Stimulated activated naive CD4-positive, alpha-beta T cell (primary cell): ENCODE measurements around the gene PAQR7.

Experiments
- DNase-seq, 6 experiments: peaks; one replicate each; lab custom pipeline; 2025; lab: John Stamatoyannopoulos, UW

The PAQR7 gene

DNA sequence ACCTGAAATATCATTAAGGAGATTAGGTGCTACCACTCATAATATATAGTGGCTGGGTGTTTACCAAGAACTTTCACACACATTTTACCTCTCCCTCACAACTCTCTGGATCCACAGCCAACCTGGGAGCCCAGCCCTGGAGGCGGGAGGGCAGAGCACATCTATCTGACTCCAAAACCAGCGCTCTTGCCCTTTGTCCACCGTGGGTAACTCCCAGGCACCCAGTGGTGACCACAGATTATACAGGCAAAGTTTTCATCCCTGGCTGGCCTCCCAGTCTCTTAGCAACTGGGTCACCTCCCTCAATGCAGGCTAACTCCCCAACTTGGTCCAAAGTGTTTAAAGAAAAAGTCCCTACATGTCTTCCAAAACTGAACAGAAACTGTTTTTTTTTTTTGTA is 2.4 kb downstream of the PAQR7 start:
- no peak for DNase-seq

GRCh38 chr1:25872713-25873112 is 2.8 kb downstream of the PAQR7 start:
- DNase-seq, result no peak

DNA sequence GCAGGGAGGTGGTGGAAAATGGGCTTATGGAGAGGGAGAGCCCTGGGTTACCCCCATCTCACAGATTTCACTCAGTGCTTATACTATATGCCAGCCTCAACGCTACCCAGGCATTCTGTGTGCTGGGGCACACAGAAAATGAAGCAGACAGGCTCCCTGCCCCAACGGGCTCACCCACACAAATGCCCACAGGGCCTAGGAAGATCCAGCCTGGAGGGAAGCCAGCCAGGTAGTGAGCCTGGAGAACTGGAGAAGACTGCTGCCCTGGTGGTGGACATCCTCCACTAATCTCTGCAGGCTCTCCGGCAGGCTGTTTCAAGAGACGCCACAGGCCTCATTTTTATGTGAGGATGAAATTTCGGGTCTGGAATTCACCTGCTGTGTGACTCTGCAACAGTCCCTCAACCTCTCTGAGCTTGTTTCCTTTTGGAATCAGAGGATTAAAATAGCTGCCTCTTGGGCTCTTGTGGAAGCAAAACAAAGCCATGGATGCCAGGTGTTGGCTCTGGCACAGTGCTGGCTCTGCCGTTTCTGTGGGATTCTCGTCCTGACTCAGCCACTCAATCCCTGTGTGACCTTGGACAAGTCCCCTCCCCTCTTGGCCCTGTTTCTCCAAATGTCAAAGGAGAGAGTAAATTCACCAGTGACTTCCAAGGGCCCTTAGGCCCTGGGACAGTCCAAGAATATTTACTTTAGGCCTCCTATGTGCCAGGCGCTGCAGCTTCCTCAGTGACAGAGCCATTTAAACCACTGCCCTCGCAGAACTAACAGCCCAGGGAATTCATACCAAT is 3.6 kb downstream of the PAQR7 start:
- no peak for DNase-seq

- no peak for DNase-seq
Observed at GRCh38 chr1:25871086-25871703, 4.3 kb downstream of the PAQR7 start.

GRCh38 chr1:25870614-25871013 is 4.9 kb downstream of the PAQR7 start:
- no peak for DNase-seq

DNA sequence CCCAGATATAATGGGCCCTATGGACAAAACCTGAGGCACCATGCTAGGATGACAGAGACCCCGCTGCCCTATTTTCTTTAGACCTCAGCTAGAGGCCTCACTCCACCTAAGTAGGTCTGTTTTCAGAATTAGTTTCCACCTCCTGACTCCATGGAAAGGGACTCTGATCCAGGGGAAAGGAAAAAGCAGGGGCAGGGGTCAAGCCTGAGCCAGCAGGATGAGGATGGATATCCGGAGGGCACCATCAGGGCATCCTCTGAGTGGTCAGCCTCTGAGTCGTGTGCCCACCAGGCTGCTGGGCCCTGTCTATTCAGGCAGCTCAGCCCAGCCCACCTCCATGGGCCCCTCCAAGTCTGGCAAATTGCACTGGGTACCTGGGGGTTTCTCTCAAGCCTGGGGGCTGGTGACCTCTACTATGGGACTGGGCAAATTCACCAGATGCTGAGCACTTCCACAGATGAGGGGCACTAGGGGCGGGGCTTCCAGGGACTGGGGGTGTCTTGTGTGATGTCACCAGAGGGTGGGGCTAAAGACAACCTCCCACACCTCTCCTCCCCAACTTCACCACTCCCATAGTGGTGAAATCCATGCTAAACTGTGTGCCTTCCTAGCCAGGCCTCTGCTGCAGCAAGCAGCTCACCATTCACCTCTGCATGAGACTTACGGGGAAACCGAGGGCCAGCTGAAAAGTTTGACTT is 5.5 kb downstream of the PAQR7 start:
- DNase-seq, result no peak

DNA sequence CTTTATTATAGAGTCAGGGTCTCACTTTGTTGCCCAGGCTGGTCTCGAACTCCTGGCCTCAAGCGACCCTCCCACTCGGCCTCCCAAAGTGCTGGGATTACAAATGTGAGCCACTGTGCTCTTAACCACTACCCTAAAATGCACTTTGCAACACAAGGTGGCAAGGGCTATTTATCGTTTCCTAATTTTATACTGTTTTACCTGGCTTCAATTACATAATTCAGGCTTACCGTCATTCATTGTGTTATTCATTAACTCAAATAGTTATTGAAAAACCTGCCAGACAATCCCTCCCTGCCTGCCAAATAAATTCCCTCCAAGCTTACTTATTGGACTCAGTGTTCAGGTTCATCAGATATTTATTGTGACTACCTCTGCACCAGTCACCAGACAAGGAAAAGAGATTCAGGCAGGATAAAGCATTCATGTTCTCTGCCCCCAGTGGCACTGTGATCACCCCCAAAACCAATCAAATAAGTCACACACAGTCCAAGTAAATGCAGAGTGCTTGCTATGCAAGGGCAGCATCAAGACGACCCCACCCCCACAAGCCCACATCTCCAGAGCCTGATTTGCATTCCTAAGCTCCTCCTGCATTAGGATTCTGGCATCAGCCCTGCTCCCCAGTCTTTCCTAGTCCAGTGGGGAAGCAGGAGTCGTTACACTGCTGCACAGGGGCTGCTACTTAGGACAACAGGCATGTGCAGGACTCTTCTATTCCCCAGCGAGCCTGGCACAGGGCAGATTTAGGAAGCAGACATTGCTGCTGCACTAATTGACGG is 8.1 kb downstream of the PAQR7 start:
- no peak for DNase-seq

GRCh38 chr1:25866288-25866687 is 9.2 kb downstream of the PAQR7 start:
- DNase-seq, result no peak

GRCh38 chr1:25864434-25864833 is 11.1 kb downstream of the PAQR7 start:
- DNase-seq, result no peak

GRCh38 chr1:25863486-25864262 is 11.8 kb downstream of the PAQR7 start:
- DNase-seq, result no peak

- DNase-seq, result no peak
Observed at GRCh38 chr1:25862785-25863485, 12.6 kb downstream of the PAQR7 start.

DNA sequence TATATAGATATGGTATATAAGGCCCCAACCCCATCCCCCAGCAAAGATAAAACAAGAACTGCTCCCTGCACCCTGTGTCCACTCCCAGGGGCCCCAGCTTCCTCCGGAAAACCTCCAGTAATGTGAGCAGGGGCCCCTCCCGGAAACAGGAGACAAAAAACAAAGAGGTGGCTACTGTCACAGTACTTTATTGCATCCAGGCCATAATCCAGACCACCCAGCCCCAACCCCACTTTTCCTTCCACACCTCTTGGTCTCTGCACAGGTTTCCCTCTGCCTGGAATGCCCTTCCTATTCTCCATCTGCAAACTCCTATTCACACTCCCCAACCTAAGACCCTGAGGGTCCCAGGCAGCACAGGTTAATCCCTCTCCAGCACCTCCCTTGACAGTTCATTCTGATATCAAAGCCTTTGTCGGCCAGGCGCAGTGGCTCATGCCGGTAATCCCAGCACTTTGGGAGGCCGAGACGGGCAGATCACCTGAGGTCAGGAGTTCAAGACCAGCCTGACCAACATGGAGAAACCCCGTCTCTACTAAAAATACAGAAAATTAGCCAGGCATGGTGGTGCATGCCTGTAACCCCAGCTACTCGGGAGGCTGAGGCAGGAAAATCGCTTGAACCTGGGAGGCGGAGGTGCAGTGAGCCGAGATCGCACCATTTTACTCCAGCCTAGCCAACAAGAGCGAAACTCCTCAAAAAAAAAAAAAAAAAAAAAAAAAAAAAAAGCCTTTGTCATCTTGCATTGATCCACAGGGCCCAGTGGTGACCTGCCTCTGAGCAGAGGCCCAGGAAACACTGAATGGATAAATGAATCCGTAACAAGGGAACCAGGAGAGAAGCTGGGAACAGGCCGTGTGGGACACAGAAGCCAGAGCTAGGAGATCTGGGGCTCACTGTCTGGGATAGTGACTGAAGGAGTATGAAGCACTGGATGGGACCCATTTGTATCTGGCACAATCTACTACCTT is 13.9 kb downstream of the PAQR7 start:
- DNase-seq, result no peak

GRCh38 chr1:25858906-25859789 is 16.4 kb downstream of the PAQR7 start, which contains the start of gene AUNIP:
Gene AUNIP, minus strand, starts transcription at chr1:25859457. Its CDS starts 100 bp downstream, at chr1:25859357.
- peak; percentile 80 to 90 (median 86) for DNase-seq

- no peak for DNase-seq
Observed at GRCh38 chr1:25858494-25858893, 17.0 kb downstream of the PAQR7 start.

GRCh38 chr1:25856856-25857255 is 18.7 kb downstream of the PAQR7 start:
- no peak for DNase-seq

DNA sequence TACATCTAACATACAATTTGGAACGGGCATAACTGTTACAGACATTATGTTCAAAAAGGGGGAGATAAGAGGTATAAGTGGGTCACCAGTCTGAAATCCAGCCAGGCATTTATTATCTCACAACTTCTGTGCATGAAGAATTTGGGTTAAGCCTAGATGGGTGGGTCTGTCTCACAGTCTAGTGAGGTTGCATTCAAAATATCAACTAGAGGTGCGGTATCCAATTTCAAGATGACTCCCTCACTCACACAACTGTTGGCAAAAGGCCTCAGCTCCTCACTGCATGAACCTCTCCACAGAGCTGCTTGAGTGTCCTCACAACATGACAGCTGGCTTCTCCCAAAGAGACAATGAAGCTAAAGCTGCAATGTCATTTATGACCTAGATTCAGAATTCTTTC is 21.0 kb downstream of the PAQR7 start:
- no peak for DNase-seq

GRCh38 chr1:25848531-25848930 is 27.0 kb downstream of the PAQR7 start:
- no peak for DNase-seq

DNA sequence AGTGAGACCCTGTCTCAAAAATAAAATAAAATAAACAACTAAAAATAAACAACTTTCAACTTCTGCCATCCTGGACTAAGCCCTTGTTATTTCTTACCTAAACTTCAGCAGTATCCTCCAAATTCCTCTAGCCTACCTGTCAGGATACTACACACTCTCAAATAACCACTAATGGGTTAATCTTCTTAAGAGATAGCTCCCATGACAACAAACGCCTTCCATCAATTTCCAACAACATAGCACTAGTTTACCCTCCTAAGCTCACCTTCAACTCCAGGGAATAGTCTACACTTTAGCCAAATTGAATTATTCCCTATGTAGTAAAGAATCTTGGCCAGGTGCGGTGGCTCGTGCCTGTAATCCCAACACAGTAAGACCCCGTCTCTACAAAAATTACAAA is 27.6 kb downstream of the PAQR7 start:
- no peak for DNase-seq

DNA sequence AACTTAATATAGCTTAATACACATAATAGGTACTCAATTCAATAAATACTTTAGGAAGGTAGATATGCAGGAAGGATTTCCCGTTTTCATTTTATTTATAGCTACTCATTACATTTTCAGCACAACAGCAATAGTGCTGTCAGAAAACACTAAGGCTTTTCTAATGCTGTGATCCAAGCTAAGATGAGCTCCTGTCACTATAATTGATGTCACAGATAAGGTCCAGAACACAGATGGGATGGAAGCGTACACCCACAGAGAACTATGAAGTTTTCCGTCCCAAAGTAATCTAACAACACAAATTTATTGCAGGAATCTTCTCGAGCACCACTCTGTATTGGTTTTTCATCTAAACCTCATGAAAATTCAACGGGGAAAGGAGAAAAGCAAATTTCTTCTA is 29.8 kb downstream of the PAQR7 start:
- no peak for DNase-seq
